HCT116 (cell line): ENCODE results near the gene SUGP2. TPM values are rescaled to one million over a fixed set of nuclear protein-coding genes. Genes with fewer than 3 reads are reported as not detected.

Experiments used
- ATAC-seq: fragments of 200-7000 bp; cut with Tn5 transposase; 2 replicates; pipeline ENCODE4 v1.9.1; 2020; ENCODE audit warnings: mild to moderate bottlenecking, moderate library complexity
- BruUV-seq: library from RNA; stranded (reverse); fragments of 400-500 nt; replicated peaks from 2 replicates; lab custom pipeline; 2021; lab: Mats Ljungman, UMichigan
- CTCF ChIA-PET: fragments of 300-600 bp; sonication (Branson Sonifier 250); formaldehyde crosslinking; loops from one replicate; lab custom pipeline; 2021; ENCODE audit warnings: antibody characterized with exemption; lab: Charles Lee
- POLR2A ChIA-PET: fragments of 300-600, 350-600 bp; sonication (Branson Sonifier 250); formaldehyde crosslinking; loops from one replicate; lab custom pipeline; 2021; ENCODE audit warnings: antibody characterized with exemption; lab: Charles Lee
- RAD21 ChIA-PET, 2 experiments: fragments of 300-600 bp; sonication (Branson Sonifier 250); formaldehyde crosslinking; loops; one replicate each; lab custom pipeline; 2023; ENCODE audit warnings: low total read pairs in 2 of 2; ENCODE audit not compliant: uncharacterized antibody in 2 of 2, unreplicated experiment in 2 of 2, low non-redundant PET in 1 of 2; lab: Charles Lee
- DNase-seq: peaks from one replicate; pipeline ENCODE4 v3.0.0-alpha.2; 2010; ENCODE audit warnings: low read depth, low spot score
- H2AFZ ChIP-seq: fragments of 200-600 bp; shearing (Covaris generic), sonication (generic); 2 replicates; pipeline ENCODE4 v1.6.1; 2017; ENCODE audit warnings: low read depth, mixed run types, mixed read lengths, antibody characterized with exemption, low read length; ENCODE audit not compliant: poor library complexity, severe bottlenecking
- H3K27ac ChIP-seq: 2 replicates; pipeline ENCODE4 v1.5.1; 2012; ENCODE audit warnings: low read depth, low read length
- H3K27me3 ChIP-seq: fragments of 200-600 bp; sonication (generic); 2 replicates; pipeline ENCODE4 v1.6.1; 2016; ENCODE audit warnings: mixed run types, low read length, mixed read lengths; ENCODE audit not compliant: insufficient read depth
- H3K36me3 ChIP-seq, 2 experiments: fragments of 200-500 bp in 1 of 2; fragments of 200-600 bp in 1 of 2; sonication (Bioruptor generic) in 1 of 2; sonication (generic) in 1 of 2; 2 replicates each; pipeline versions ENCODE4 v1.5.1 to v1.6.1; 2014 to 2016; ENCODE audit warnings: low read length in 2 of 2, inconsistent platforms in 1 of 2, mixed read lengths in 1 of 2, mixed run types in 1 of 2; ENCODE audit not compliant: insufficient read depth in 2 of 2, control insufficient read depth in 1 of 2
- H3K4me1 ChIP-seq, 2 experiments: fragments of 200-600 bp in 1 of 2; sonication (generic) in 1 of 2; 2 replicates each; pipeline versions ENCODE4 v1.5.1 to v1.6.1; 2012 to 2017; ENCODE audit warnings: low read length in 2 of 2, inconsistent platforms in 1 of 2, mild to moderate bottlenecking in 1 of 2, mixed read lengths in 1 of 2, mixed run types in 1 of 2, moderate library complexity in 1 of 2; ENCODE audit not compliant: insufficient read depth in 2 of 2, control insufficient read depth in 1 of 2
- H3K4me2 ChIP-seq: fragments of 200-600 bp; sonication (generic); 2 replicates; pipeline ENCODE4 v1.6.1; 2017; ENCODE audit warnings: mixed run types, low read length, mixed read lengths
- H3K4me3 ChIP-seq, 2 experiments: fragments of 200-600 bp in 1 of 2; sonication (generic) in 1 of 2; replicated peaks in 1 of 2; 2 replicates each; pipeline ENCODE4 v1.5.1; 2011 to 2016; ENCODE audit warnings: low read length in 2 of 2, control low read depth in 1 of 2, low read depth in 1 of 2, mild to moderate bottlenecking in 1 of 2, mixed read lengths in 1 of 2, mixed run types in 1 of 2
- H3K79me2 ChIP-seq: fragments of 200-600 bp; sonication (generic); 2 replicates; pipeline ENCODE4 v1.6.1; 2017; ENCODE audit warnings: mild to moderate bottlenecking, mixed run types, low read length, moderate library complexity, mixed read lengths; ENCODE audit not compliant: insufficient read depth
- H3K9ac ChIP-seq: fragments of 200-600 bp; sonication (generic); 2 replicates; pipeline ENCODE4 v1.6.1; 2016; ENCODE audit warnings: low read length, mixed read lengths
- H3K9me2 ChIP-seq: fragments of 200-600 bp; sonication (generic), shearing (Covaris generic); 2 replicates; pipeline ENCODE4 v1.6.1; 2017; ENCODE audit warnings: mixed run types, mild to moderate bottlenecking, moderate library complexity; ENCODE audit not compliant: insufficient read depth
- H3K9me3 ChIP-seq, 2 experiments: fragments of 200-500 bp in 1 of 2; fragments of 200-600 bp in 1 of 2; sonication (Bioruptor generic) in 1 of 2; sonication (generic) in 1 of 2; 2 replicates each; pipeline ENCODE4 v1.6.1; 2014 to 2017; ENCODE audit warnings: low read length in 2 of 2, mixed read lengths in 2 of 2, inconsistent platforms in 1 of 2, low read depth in 1 of 2, mild to moderate bottlenecking in 1 of 2, mixed run types in 1 of 2, moderate library complexity in 1 of 2; ENCODE audit not compliant: control insufficient read depth in 1 of 2, insufficient read depth in 1 of 2
- H4K20me1 ChIP-seq: fragments of 200-600 bp; sonication (generic), shearing (Covaris generic); 2 replicates; pipeline ENCODE4 v1.6.1; 2017; ENCODE audit warnings: mixed run types, mild to moderate bottlenecking, moderate library complexity; ENCODE audit not compliant: insufficient read depth
- ATF3 ChIP-seq: IDR thresholded peaks from 2 replicates; pipeline ENCODE4 v1.6.1; 2012
- CBX3 ChIP-seq: IDR thresholded peaks from 2 replicates; pipeline ENCODE4 v1.6.1; 2012; ENCODE audit warnings: low read depth
- CTCF ChIP-seq, 3 experiments: fragments of 200-600 bp in 1 of 3; sonication (generic) in 1 of 3; IDR thresholded peaks in 2 of 3; conservative IDR thresholded peaks in 1 of 3; 2 replicates each; pipeline ENCODE4 v1.5.1; 2012 to 2017; ENCODE audit warnings: low read depth in 2 of 3, low read length in 2 of 3, antibody characterized with exemption in 1 of 3, borderline replicate concordance in 1 of 3, control low read depth in 1 of 3, mild to moderate bottlenecking in 1 of 3, mixed read lengths in 1 of 3, mixed run types in 1 of 3, moderate library complexity in 1 of 3; ENCODE audit not compliant: insufficient read depth in 1 of 3
- EGR1 ChIP-seq: IDR thresholded peaks from 2 replicates; pipeline ENCODE4 v1.6.1; 2012; ENCODE audit warnings: low read depth
- ELF1 ChIP-seq: IDR thresholded peaks from 2 replicates; pipeline ENCODE4 v1.6.1; 2012; ENCODE audit warnings: low read depth, borderline replicate concordance
- EZH2 ChIP-seq: fragments of 200-600 bp; sonication (generic); IDR thresholded peaks from 2 replicates; pipeline ENCODE4 v1.6.1; 2017; ENCODE audit warnings: antibody characterized with exemption, mixed run types
- EZH2phosphoT487 ChIP-seq: fragments of 200-600 bp; IDR thresholded peaks from 2 replicates; pipeline ENCODE4 v1.6.1; 2018; ENCODE audit warnings: antibody characterized with exemption, borderline replicate concordance
- FOSL1 ChIP-seq: IDR thresholded peaks from 2 replicates; pipeline ENCODE4 v1.6.1; 2012; ENCODE audit warnings: low read depth
- JUND ChIP-seq: IDR thresholded peaks from 2 replicates; pipeline ENCODE4 v1.6.1; 2012
- POLR2AphosphoS5 ChIP-seq: IDR thresholded peaks from 2 replicates; pipeline ENCODE4 v1.6.1; 2011; ENCODE audit warnings: mild to moderate bottlenecking, low read depth, low read length, moderate library complexity
- REST ChIP-seq: IDR thresholded peaks from 2 replicates; pipeline ENCODE4 v1.6.1; 2012; ENCODE audit warnings: low read depth
- SP1 ChIP-seq: IDR thresholded peaks from 2 replicates; pipeline ENCODE4 v1.6.1; 2012; ENCODE audit warnings: low read depth
- SRF ChIP-seq: IDR thresholded peaks from 2 replicates; pipeline ENCODE4 v1.6.1; 2012; ENCODE audit warnings: low read depth
- TCF7L2 ChIP-seq: IDR thresholded peaks from 2 replicates; pipeline ENCODE4 v1.7.0; 2011; ENCODE audit warnings: borderline replicate concordance, inconsistent platforms; ENCODE audit not compliant: insufficient read depth, insufficient read length; ENCODE audit errors: extremely low read depth
- YY1 ChIP-seq: IDR thresholded peaks from 2 replicates; pipeline ENCODE4 v1.6.1; 2011; ENCODE audit warnings: low read length, low read depth, moderate library complexity, mild to moderate bottlenecking; ENCODE audit not compliant: insufficient replicate concordance; ENCODE audit errors: extremely low read depth
- ZFX ChIP-seq: fragments of 450-650 bp; IDR thresholded peaks from 2 replicates; pipeline ENCODE4 v1.6.1; 2017
- ZNF274 ChIP-seq: fragments of 200-500 bp; sonication (Bioruptor generic); IDR thresholded peaks from 2 replicates; pipeline ENCODE4 v1.6.1; 2014; ENCODE audit warnings: mild to moderate bottlenecking, low read depth, low read length, inconsistent platforms
- intact Hi-C: fragments of 100-400 bp; cut with micrococcal nuclease; formaldehyde crosslinking; loops from 2 replicates; pipeline ENCODE4 v1.10.0; 2022
- total RNA-seq: library from RNA; stranded (reverse); gene quantifications from one replicate; pipeline ENCODE4 v1.2.1, GENCODE V29; 2021; ENCODE audit not compliant: unreplicated experiment

Gene SUGP2
- total RNA-seq, 1 experiment from 2014 or later = 82.4 TPM

- H4K20me1 ChIP-seq = no peaks in the 10 kb centered on the region
- H3K27ac ChIP-seq = no peak overlapping the region
- H3K9me2 ChIP-seq = no peaks in the 10 kb centered on the region
- no peaks in the 10 kb centered on the region for H3K9me3 ChIP-seq
- RAD21 ChIA-PET = no interaction called here
- H2AFZ ChIP-seq = no peak overlapping the region
- no peaks in the 10 kb centered on the region for H3K4me1 ChIP-seq
- no peak overlapping the region for H3K9ac ChIP-seq
- TF ChIP-seq ZNF274 = no peak
- TF ChIP-seq CTCF (IDR thresholded peaks at IDR 0.05 in 2 of 3, conservative IDR thresholded peaks at IDR 0.05 in 1 of 3; ENCODE audit: borderline replicate concordance in 1 of 3, insufficient read depth in 1 of 3, low read depth in 2 of 3, low read length in 2 of 3) = no peak
- TF ChIP-seq, all 23 proteins: peak for 0
- no peak for ATAC-seq
- intact Hi-C loops = no loop called here
- no peak overlapping the region for H3K4me3 ChIP-seq
- DNase-seq = no peak
- no peak overlapping the region for H3K4me2 ChIP-seq
- H3K79me2 ChIP-seq = no peaks in the 10 kb centered on the region
- H3K27me3 ChIP-seq = no peaks in the 10 kb centered on the region
- ChIA-PET POLR2A (no interaction called here), CTCF (no interaction called here)
- no TSS peak for BruUV-seq
- peaks cover 11 to 32% of the 10 kb centered on the region in 2 experiments; a peak in 3 of 4 replicates for H3K36me3 ChIP-seq
Observed at GRCh38 chr19:19050104-19050503, 16.8 kb upstream of the SUGP2 start.

- Histone ChIP-seq H3K4me3 (no peak overlapping the region), H3K36me3 (peaks cover 12 to 28% of the 10 kb centered on the region in 2 experiments; a peak in 3 of 4 replicates), H3K79me2 (no peaks in the 10 kb centered on the region), H3K4me1 (no peaks in the 10 kb centered on the region), H3K27ac (no peak overlapping the region), H3K27me3 (no peaks in the 10 kb centered on the region), H2AFZ (no peak overlapping the region), H3K9me2 (no peaks in the 10 kb centered on the region), H4K20me1 (no peaks in the 10 kb centered on the region), H3K9me3 (no peaks in the 10 kb centered on the region), H3K4me2 (no peak overlapping the region), H3K9ac (no peak overlapping the region)
- ATAC-seq = no peak
- ChIA-PET POLR2A (no interaction called here), RAD21 (no interaction called here), CTCF (no interaction called here)
- no TSS peak for BruUV-seq
- no peak for DNase-seq
- intact Hi-C loops = loop anchor here (10.0 kb wide), 1 partner anchor 295 kb away; no protein-coding TSS in a partner anchor
- no peak for TF ChIP-seq ATF3
- no peak for TF ChIP-seq ELF1
- no peak for TF ChIP-seq JUND
- no peak for TF ChIP-seq CBX3
- TF ChIP-seq FOSL1 = no peak
- TF ChIP-seq YY1 = no peak
- no peak for TF ChIP-seq EGR1
- no peak for TF ChIP-seq SP1
- TF ChIP-seq EZH2phosphoT487 = no peak
- no peak for TF ChIP-seq ZFX
- no peak for TF ChIP-seq TCF7L2
- no peak for TF ChIP-seq SRF
- no peak for TF ChIP-seq REST
- TF ChIP-seq ZNF274 = no peak
- no peak for TF ChIP-seq POLR2AphosphoS5
- TF ChIP-seq EZH2 = no peak
Observed at GRCh38 chr19:19049406-19049805, 16.1 kb upstream of the SUGP2 start.
